SU-DHL-6 (cell line): ENCODE data around the gene ZBTB24.
"Not testable (repeated sequence)": the region's sequence is repeated elsewhere in the genome, so short reads cannot be mapped to it uniquely, and the experiment has no call there.

Experiments used
- H2AFZ ChIP-seq: fragments of 200-600 bp; sonication (generic); 2 replicates; pipeline ENCODE4 v1.6.1; 2014; ENCODE audit warnings: low read depth, mild to moderate bottlenecking, moderate library complexity, mixed read lengths, antibody characterized with exemption, low read length; ENCODE audit not compliant: severe bottlenecking
- H3F3A ChIP-seq: fragments of 200-600 bp; shearing (Covaris generic); 2 replicates; pipeline ENCODE4 v1.6.0; 2016; ENCODE audit warnings: antibody characterized with exemption, mild to moderate bottlenecking; ENCODE audit not compliant: insufficient read depth
- H3K27ac ChIP-seq: fragments of 200-600 bp; sonication (generic); 2 replicates; pipeline ENCODE4 v1.5.1; 2016; ENCODE audit warnings: low read depth, mild to moderate bottlenecking, low read length, moderate library complexity, mixed read lengths
- H3K27me3 ChIP-seq: fragments of 200-600 bp; sonication (generic), shearing (Covaris generic); 2 replicates; pipeline ENCODE4 v1.6.0; 2014; ENCODE audit warnings: mild to moderate bottlenecking, low read length
- H3K36me3 ChIP-seq: fragments of 200-600 bp; sonication (generic); 2 replicates; pipeline ENCODE4 v1.6.1; 2014; ENCODE audit warnings: mild to moderate bottlenecking, low read length, mixed read lengths
- H3K4me2 ChIP-seq: fragments of 300-600, 200-600 bp; shearing (Covaris generic), sonication (generic); 2 replicates; pipeline ENCODE4 v1.6.0; 2014; ENCODE audit warnings: low read length, low read depth, mild to moderate bottlenecking; ENCODE audit not compliant: poor library complexity, severe bottlenecking
- H3K4me3 ChIP-seq: fragments of 200-600 bp; sonication (generic); 2 replicates; pipeline ENCODE4 v1.5.1; 2014; ENCODE audit warnings: antibody characterized with exemption, low read length, mild to moderate bottlenecking, mixed read lengths; ENCODE audit not compliant: insufficient read depth, poor library complexity, severe bottlenecking
- H3K79me2 ChIP-seq: fragments of 200-600 bp; sonication (generic); 2 replicates; pipeline ENCODE4 v1.6.1; 2014; ENCODE audit warnings: mild to moderate bottlenecking, low read length, moderate library complexity; ENCODE audit not compliant: insufficient read depth
- H3K9ac ChIP-seq: fragments of 200-600 bp; sonication (generic); 2 replicates; pipeline ENCODE4 v1.7.0; 2014; ENCODE audit warnings: mild to moderate bottlenecking, low read length
- H3K9me2 ChIP-seq: fragments of 200-600 bp; sonication (generic); replicated peaks from 2 replicates; pipeline ENCODE4 v1.6.1; 2014; ENCODE audit warnings: low read length; ENCODE audit not compliant: insufficient read depth
- H3K9me3 ChIP-seq: fragments of 200-600 bp; sonication (generic); 2 replicates; pipeline ENCODE4 v1.6.1; 2014; ENCODE audit warnings: low read length, mixed read lengths; ENCODE audit not compliant: insufficient read depth
- H4K20me1 ChIP-seq: fragments of 200-600 bp; sonication (generic); 2 replicates; pipeline ENCODE4 v1.6.1; 2014; ENCODE audit warnings: low read depth, mild to moderate bottlenecking, antibody characterized with exemption, low read length, moderate library complexity, mixed read lengths
- EZH2phosphoT487 ChIP-seq: fragments of 200-600 bp; sonication (generic), shearing (Covaris generic); conservative IDR thresholded peaks from 2 replicates; pipeline ENCODE4 v1.6.1; 2018; ENCODE audit warnings: mild to moderate bottlenecking, antibody characterized with exemption, low read length, moderate library complexity, mixed read lengths
- TF ChIP-seq, protein P1 (sequence below): fragments of 200-600 bp; sonication (generic); IDR thresholded peaks from one replicate; pipeline ENCODE4 v1.5.1; 2017; ENCODE audit warnings: antibody characterized with exemption, mild to moderate bottlenecking, low read length, moderate library complexity; ENCODE audit not compliant: insufficient read depth, poor library complexity, severe bottlenecking

The ZBTB24 gene

DNA sequence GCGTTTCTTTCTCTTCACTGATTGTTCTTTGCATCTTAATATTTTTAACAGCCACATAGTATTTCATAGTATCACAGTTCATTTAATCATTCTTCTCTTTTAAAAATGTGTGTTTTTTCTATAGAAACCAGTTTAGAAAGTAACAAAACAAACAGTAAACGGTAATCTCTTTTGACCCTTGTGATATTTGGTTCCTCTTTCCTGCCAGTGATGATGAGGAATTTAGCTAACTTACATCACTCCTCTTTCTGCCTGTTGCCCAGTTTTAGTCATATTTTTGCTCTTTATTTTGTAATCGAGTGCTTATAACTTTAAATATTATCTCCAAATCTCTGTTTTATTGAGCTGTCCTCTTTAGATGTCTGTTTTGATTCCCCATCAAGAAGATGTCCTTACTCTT lies 38.1 kb upstream of the ZBTB24 start:
- H3K27ac ChIP-seq, result no peak overlapping the region
- H3K4me2 ChIP-seq, result no peak overlapping the region
- H3K27me3 ChIP-seq, result no peaks in the 10 kb centered on the region
- no peak overlapping the region for H3K4me3 ChIP-seq
- TF ChIP-seq, protein P1, sequence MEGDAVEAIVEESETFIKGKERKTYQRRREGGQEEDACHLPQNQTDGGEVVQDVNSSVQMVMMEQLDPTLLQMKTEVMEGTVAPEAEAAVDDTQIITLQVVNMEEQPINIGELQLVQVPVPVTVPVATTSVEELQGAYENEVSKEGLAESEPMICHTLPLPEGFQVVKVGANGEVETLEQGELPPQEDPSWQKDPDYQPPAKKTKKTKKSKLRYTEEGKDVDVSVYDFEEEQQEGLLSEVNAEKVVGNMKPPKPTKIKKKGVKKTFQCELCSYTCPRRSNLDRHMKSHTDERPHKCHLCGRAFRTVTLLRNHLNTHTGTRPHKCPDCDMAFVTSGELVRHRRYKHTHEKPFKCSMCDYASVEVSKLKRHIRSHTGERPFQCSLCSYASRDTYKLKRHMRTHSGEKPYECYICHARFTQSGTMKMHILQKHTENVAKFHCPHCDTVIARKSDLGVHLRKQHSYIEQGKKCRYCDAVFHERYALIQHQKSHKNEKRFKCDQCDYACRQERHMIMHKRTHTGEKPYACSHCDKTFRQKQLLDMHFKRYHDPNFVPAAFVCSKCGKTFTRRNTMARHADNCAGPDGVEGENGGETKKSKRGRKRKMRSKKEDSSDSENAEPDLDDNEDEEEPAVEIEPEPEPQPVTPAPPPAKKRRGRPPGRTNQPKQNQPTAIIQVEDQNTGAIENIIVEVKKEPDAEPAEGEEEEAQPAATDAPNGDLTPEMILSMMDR, result no peak
- no peak for TF ChIP-seq EZH2phosphoT487
- no peaks in the 10 kb centered on the region for H3K9me2 ChIP-seq
- H3K36me3 ChIP-seq, result no peaks in the 10 kb centered on the region
- H2AFZ ChIP-seq, result no peak overlapping the region
- no peaks in the 10 kb centered on the region for H3K79me2 ChIP-seq
- no peaks in the 10 kb centered on the region for H3F3A ChIP-seq
- H4K20me1 ChIP-seq, result no peaks in the 10 kb centered on the region
- H3K9me3 ChIP-seq, result no peaks in the 10 kb centered on the region
- H3K9ac ChIP-seq, result no peak overlapping the region

DNA sequence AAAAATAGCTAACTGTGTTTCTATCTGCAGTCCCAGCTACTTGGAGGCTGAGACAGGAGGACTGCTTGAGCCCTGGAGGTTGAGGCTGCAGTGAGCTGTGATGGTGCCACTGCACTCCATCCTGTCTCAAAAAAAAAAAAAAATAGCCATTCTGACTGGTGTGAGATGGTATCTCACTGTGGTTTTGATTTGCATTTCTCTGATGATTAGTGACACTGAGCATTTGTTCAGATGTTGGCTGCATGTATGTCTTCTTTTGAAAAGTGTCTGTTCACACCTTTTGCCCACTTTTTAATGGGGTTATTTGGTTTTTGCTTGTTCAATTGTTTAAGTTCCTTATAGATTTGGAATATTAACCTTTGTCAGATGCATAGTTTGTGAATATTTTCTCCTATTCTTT lies 36.6 kb upstream of the ZBTB24 start:
- H3K79me2 ChIP-seq, H2AFZ ChIP-seq, H3K4me2 ChIP-seq, H3K9ac ChIP-seq, H3K9me3 ChIP-seq, H3K36me3 ChIP-seq, H3K9me2 ChIP-seq, H3K4me3 ChIP-seq, H4K20me1 ChIP-seq, H3K27ac ChIP-seq, H3K27me3 ChIP-seq, H3F3A ChIP-seq: not testable (repeated sequence)

DNA sequence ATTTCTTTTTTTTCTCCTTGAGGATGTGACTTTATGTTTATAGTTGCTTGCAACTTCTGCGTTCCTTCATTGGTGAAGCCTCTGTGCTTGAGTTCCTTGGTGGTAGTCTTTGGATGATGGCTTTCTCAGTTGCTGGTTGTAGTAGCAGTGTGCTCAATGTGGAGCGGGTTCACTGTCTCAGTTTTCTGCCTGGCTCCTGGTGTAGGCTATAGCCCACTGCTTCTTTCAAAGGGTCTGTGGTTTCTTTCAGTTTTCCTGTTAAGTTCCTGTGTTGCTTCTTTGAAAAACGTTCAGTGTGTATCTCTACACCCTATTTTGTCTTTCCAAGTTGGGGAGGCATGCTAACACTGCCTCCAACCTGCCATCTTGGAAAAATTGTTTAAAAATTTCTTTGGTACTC lies 33.9 kb upstream of the ZBTB24 start:
- Histone ChIP-seq H3K9me2 (no peaks in the 10 kb centered on the region), H3K9ac (no peak overlapping the region), H3K9me3 (no peaks in the 10 kb centered on the region), H3K4me3 (no peak overlapping the region), H4K20me1 (no peaks in the 10 kb centered on the region), H3K4me2 (no peak overlapping the region), H3K79me2 (no peaks in the 10 kb centered on the region), H3K27me3 (no peaks in the 10 kb centered on the region), H3K27ac (no peak overlapping the region), H3K36me3 (no peaks in the 10 kb centered on the region), H2AFZ (no peak overlapping the region), H3F3A (no peaks in the 10 kb centered on the region)
- TF ChIP-seq, protein P1, result no peak
- no peak for TF ChIP-seq EZH2phosphoT487

DNA sequence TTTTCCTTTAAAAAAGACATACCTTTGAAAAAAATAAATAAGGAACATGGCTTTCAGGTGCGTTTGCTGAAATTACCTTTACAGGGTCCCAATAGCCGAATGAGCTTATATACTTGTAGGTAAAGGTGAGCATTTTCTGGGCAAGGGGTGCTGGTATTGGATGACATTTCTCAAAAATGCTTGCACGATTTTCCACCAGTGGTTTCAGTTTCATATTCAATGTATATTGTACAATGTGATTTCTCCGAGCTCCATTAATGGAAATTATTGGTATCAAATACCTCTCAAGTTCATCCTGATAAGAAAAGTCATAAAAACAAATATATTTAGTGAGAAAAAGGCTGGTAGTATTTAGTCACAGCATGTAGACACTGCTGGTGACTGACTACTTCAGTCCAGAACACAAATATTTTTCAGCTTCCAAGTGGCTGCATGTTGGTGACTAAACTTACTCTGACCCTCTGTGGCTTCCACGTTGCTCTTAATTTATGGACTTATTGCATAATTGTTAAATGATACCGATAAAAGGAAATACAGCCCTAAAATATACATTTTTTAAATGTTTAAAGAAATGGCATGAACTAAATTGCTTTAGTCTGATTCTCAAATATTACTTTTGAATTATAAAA lies 32.9 kb upstream of the ZBTB24 start:
- no peaks in the 10 kb centered on the region for H3K79me2 ChIP-seq
- no peaks in the 10 kb centered on the region for H3K9me3 ChIP-seq
- no peak overlapping the region for H3K27ac ChIP-seq
- H3K4me3 ChIP-seq, result no peak overlapping the region
- no peak overlapping the region for H2AFZ ChIP-seq
- no peaks in the 10 kb centered on the region for H4K20me1 ChIP-seq
- H3K9ac ChIP-seq, result no peak overlapping the region
- TF ChIP-seq, protein P1, result no peak
- no peak for TF ChIP-seq EZH2phosphoT487
- no peaks in the 10 kb centered on the region for H3F3A ChIP-seq
- H3K36me3 ChIP-seq, result no peaks in the 10 kb centered on the region
- H3K27me3 ChIP-seq, result no peaks in the 10 kb centered on the region
- H3K4me2 ChIP-seq, result peak overlapping the region; percentile 17
- H3K9me2 ChIP-seq, result no peaks in the 10 kb centered on the region
